Measurements from ENCODE around the gene GPA33.

The GPA33 gene

GRCh38 chr1:167084757-167085156 is 5.4 kb downstream of the GPA33 start:
- H3K4me3 ChIP-seq (replicated peaks; ENCODE audit: insufficient read depth, low read length) = no peak overlapping the region
- no peaks in the 10 kb centered on the region for H3K27me3 ChIP-seq (ENCODE audit: insufficient read depth, poor library complexity, severe bottlenecking)
- DNase-seq (ENCODE audit: low read depth in 1 of 2, low spot score in 1 of 2) = no peak
- no peak overlapping the region for H3K27ac ChIP-seq (replicated peaks)
- TF ChIP-seq SPI1 (IDR thresholded peaks at IDR 0.05; ENCODE audit: borderline replicate concordance, low read depth) = no peak
- TF ChIP-seq GABPA (IDR thresholded peaks at IDR 0.05; ENCODE audit: low read depth) = no peak
- TF ChIP-seq CTCF (IDR thresholded peaks at IDR 0.05; ENCODE audit: insufficient read depth, low read length) = no peak
- no peak for TF ChIP-seq POLR2AphosphoS5 (IDR thresholded peaks at IDR 0.05; ENCODE audit: low read depth)
- no peak for TF ChIP-seq REST (IDR thresholded peaks at IDR 0.05; ENCODE audit: insufficient replicate concordance, low read depth)

GRCh38 chr1:167083871-167084270 is 6.3 kb downstream of the GPA33 start:
- TF ChIP-seq GABPA (IDR thresholded peaks at IDR 0.05; ENCODE audit: low read depth) (no peak), SPI1 (IDR thresholded peaks at IDR 0.05; ENCODE audit: borderline replicate concordance, low read depth) (no peak), CTCF (IDR thresholded peaks at IDR 0.05; ENCODE audit: insufficient read depth, low read length) (no peak), POLR2AphosphoS5 (IDR thresholded peaks at IDR 0.05; ENCODE audit: low read depth) (no peak), REST (IDR thresholded peaks at IDR 0.05; ENCODE audit: insufficient replicate concordance, low read depth) (no peak)
- DNase-seq (ENCODE audit: low read depth in 1 of 2, low spot score in 1 of 2) = no peak
- no peaks in the 10 kb centered on the region for H3K27me3 ChIP-seq (ENCODE audit: insufficient read depth, poor library complexity, severe bottlenecking)
- no peak overlapping the region for H3K4me3 ChIP-seq (replicated peaks; ENCODE audit: insufficient read depth, low read length)
- H3K27ac ChIP-seq (replicated peaks) = no peak overlapping the region

GRCh38 chr1:167083066-167083665 is 7.0 kb downstream of the GPA33 start:
- DNase-seq (ENCODE audit: low read depth in 1 of 2, low spot score in 1 of 2) = no peak
- TF ChIP-seq SPI1 (IDR thresholded peaks at IDR 0.05; ENCODE audit: borderline replicate concordance, low read depth) = no peak
- no peak for TF ChIP-seq GABPA (IDR thresholded peaks at IDR 0.05; ENCODE audit: low read depth)
- TF ChIP-seq CTCF (IDR thresholded peaks at IDR 0.05; ENCODE audit: insufficient read depth, low read length) = no peak
- TF ChIP-seq POLR2AphosphoS5 (IDR thresholded peaks at IDR 0.05; ENCODE audit: low read depth) = no peak
- no peak for TF ChIP-seq REST (IDR thresholded peaks at IDR 0.05; ENCODE audit: insufficient replicate concordance, low read depth)
- H3K4me3 ChIP-seq (replicated peaks; ENCODE audit: insufficient read depth, low read length) = no peak overlapping the region
- no peak overlapping the region for H3K27ac ChIP-seq (replicated peaks)
- H3K27me3 ChIP-seq (ENCODE audit: insufficient read depth, poor library complexity, severe bottlenecking) = no peaks in the 10 kb centered on the region

Data from HL-60 (cell line).